MCF 10A (cell line): Measurements from ENCODE around the gene C1orf35. TPM values are rescaled to one million over a fixed set of nuclear protein-coding genes. Genes with fewer than 3 reads are reported as not detected.

Experiments
- BruUV-seq: library from RNA; stranded (reverse); fragments of 400-500 nt; replicated peaks from 2 replicates; lab custom pipeline; 2021; lab: Mats Ljungman, UMichigan
- CTCF ChIA-PET: fragments of 300-600 bp; sonication (Branson Sonifier 250); formaldehyde crosslinking; extraction: SDS; loops from one replicate; lab custom pipeline; 2021; ENCODE audit warnings: antibody characterized with exemption, inconsistent platforms; lab: Yijun Ruan, JAX
- POLR2A ChIA-PET: fragments of 300-600, 350-650 bp; sonication (Branson Sonifier 250); formaldehyde crosslinking; extraction: SDS; loops from one replicate; lab custom pipeline; 2020; ENCODE audit warnings: antibody characterized with exemption, inconsistent platforms; lab: Yijun Ruan, JAX
- DNase-seq: peaks from one replicate; pipeline ENCODE4 v3.0.0-alpha.2; 2018; ENCODE audit not compliant: unreplicated experiment
- H3K27ac Mint-ChIP-seq: one replicate; pipeline ENCODE4 v1.8.0; 2022; ENCODE audit warnings: mild to moderate bottlenecking, low read depth, mixed read lengths; ENCODE audit not compliant: unreplicated experiment
- H3K27me3 Mint-ChIP-seq: one replicate; pipeline ENCODE4 v1.8.0; 2022; ENCODE audit warnings: mixed read lengths; ENCODE audit not compliant: insufficient read depth, unreplicated experiment
- H3K36me3 Mint-ChIP-seq: one replicate; pipeline ENCODE4 v1.8.0; 2022; ENCODE audit warnings: mild to moderate bottlenecking, moderate library complexity, mixed read lengths; ENCODE audit not compliant: insufficient read depth, unreplicated experiment
- H3K4me1 Mint-ChIP-seq: one replicate; pipeline ENCODE4 v1.8.0; 2022; ENCODE audit warnings: mixed read lengths; ENCODE audit not compliant: insufficient read depth, unreplicated experiment
- H3K4me3 Mint-ChIP-seq: one replicate; pipeline ENCODE4 v1.8.0; 2022; ENCODE audit warnings: mild to moderate bottlenecking, moderate library complexity, mixed read lengths; ENCODE audit not compliant: unreplicated experiment
- H3K9me3 Mint-ChIP-seq: one replicate; pipeline ENCODE4 v1.8.0; 2022; ENCODE audit warnings: mixed read lengths; ENCODE audit not compliant: unreplicated experiment
- CTCF ChIP-seq: fragments of 200-600 bp; IDR thresholded peaks from one replicate; pipeline ENCODE4 v1.8.0; 2022; ENCODE audit warnings: antibody characterized with exemption, mild to moderate bottlenecking; ENCODE audit not compliant: unreplicated experiment
- intact Hi-C: fragments of 100-400 bp; cut with micrococcal nuclease; formaldehyde crosslinking; loops from 2 replicates; pipeline ENCODE4 v1.14.1; 2022
- total RNA-seq: library from RNA; stranded (reverse); gene quantifications from 2 replicates; pipeline ENCODE4 v1.2.3, GENCODE V29; 2022

C1orf35 gene
- total RNA-seq, 1 experiment from 2014 or later = 49.2 TPM

- BruUV-seq = no TSS peak
- Mint-ChIP-seq H3K27ac (no peak overlapping the region), H3K4me3 (no peak overlapping the region), H3K4me1 (peaks cover 20% of the 10 kb centered on the region), H3K27me3 (no peaks in the 10 kb centered on the region), H3K36me3 (peaks cover 37% of the 10 kb centered on the region), H3K9me3 (no peaks in the 10 kb centered on the region)
- no peak for TF ChIP-seq CTCF
- intact Hi-C loops = loop anchor here (10.0 kb wide), 1 partner anchor 621 kb away; no protein-coding TSS in a partner anchor
- ChIA-PET CTCF (interaction anchor here (0.7 to 1.9 kb wide), 10 partner anchors 16 to 110 kb away, joined by 3 to 7 read pairs (median 5); partner anchors contain the start of gene IBA57), POLR2A (interaction anchor here (0.7 to 10.8 kb wide), 12 partner anchors 11 to 350 kb away, joined by 3 to 128 read pairs (median 3); partner anchors contain the start of genes ARF1, GUK1 and IBA57)
- no peak for DNase-seq
Observed at GRCh38 chr1:228105996-228106799, 3.1 kb upstream of the C1orf35 start.

GRCh38 chr1:228105270-228105995 is 2.3 kb upstream of the C1orf35 start:
- H3K27ac Mint-ChIP-seq = no peak overlapping the region
- CTCF ChIA-PET = interaction anchor here (0.8 to 1.9 kb wide), 3 partner anchors 21 to 105 kb away, joined by 3 to 7 read pairs (median 5); no protein-coding TSS in a partner anchor
- BruUV-seq = no TSS peak
- no peak for DNase-seq
- H3K4me1 Mint-ChIP-seq = peaks cover 24% of the 10 kb centered on the region
- H3K9me3 Mint-ChIP-seq = no peaks in the 10 kb centered on the region
- peaks cover 44% of the 10 kb centered on the region for H3K36me3 Mint-ChIP-seq
- no peak for TF ChIP-seq CTCF
- H3K27me3 Mint-ChIP-seq = no peaks in the 10 kb centered on the region
- intact Hi-C loops = loop anchor here (10.0 kb wide), 1 partner anchor 621 kb away; no protein-coding TSS in a partner anchor
- no peak overlapping the region for H3K4me3 Mint-ChIP-seq
- POLR2A ChIA-PET = interaction anchor here (0.6 to 10.8 kb wide), 8 partner anchors 11 to 371 kb away, joined by 3 to 128 read pairs (median 3); partner anchors contain the start of genes ARF1 and IBA57

DNA sequence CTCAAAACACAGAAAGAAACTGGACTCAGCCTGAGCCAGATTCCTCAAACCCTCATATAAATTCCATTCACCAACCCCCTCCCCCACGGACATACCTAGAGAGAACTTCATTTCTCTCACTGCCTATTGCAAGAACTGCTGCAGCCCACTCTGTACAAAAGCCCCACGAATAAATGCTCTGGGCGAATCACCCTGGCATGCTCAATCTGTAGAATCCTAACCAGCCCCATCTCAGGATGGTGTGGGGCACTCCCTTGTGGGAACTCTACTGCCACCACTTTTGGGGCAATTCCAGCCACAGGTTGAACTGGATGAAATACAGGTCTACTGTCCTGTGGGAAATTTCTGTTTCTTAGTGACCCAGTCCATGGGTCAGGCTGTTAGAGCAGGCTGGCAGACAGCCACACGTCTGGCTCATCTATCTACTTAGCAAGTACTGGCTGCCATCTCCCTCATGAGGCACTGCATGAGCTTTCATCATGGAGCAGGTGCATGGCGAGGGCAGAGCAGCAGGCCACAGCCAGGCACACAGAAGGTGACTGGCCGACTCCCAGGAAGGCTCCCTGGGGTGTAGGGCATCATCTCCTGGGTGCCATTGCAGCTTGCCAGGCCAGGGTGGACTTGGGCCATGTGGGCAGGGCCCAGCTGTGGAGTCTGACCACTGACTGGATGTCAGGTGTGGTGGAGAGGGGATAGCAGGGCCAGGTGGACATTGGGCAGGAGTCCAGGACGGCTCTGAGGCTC is 1.6 kb upstream of the C1orf35 start:
- Mint-ChIP-seq H3K4me3 (peak overlapping the region; percentile 87), H3K27me3 (no peaks in the 10 kb centered on the region), H3K9me3 (no peaks in the 10 kb centered on the region), H3K27ac (peak overlapping the region; percentile 50), H3K36me3 (peaks cover 52% of the 10 kb centered on the region), H3K4me1 (peaks cover 18% of the 10 kb centered on the region)
- CTCF ChIA-PET = interaction anchor here (0.6 to 1.2 kb wide), 3 partner anchors 14 to 105 kb away, joined by 3 to 5 read pairs (median 3); no protein-coding TSS in a partner anchor
- intact Hi-C loops = loop anchor here (10.0 kb wide), 1 partner anchor 620 kb away; no protein-coding TSS in a partner anchor
- BruUV-seq = no TSS peak
- no peak for TF ChIP-seq CTCF
- no peak for DNase-seq
- POLR2A ChIA-PET = interaction anchor here (0.6 to 10.8 kb wide), 4 partner anchors 12 to 371 kb away, joined by 3 to 128 read pairs (median 8); partner anchors contain the start of gene ARF1
